NB4 (cell line): Measurements from ENCODE around the gene SUPT20HL1.

ENCODE experiments used
- DNase-seq: peaks from one replicate; pipeline ENCODE4 v3.0.0; 2010; ENCODE audit warnings: low read depth
- H3K4me3 ChIP-seq: one replicate; pipeline ENCODE4 v1.5.1; 2011; ENCODE audit warnings: mild to moderate bottlenecking, low read depth, low read length, moderate library complexity
- CTCF ChIP-seq: IDR thresholded peaks from one replicate; pipeline ENCODE4 v1.5.1; 2012; ENCODE audit warnings: low read depth, low read length
- MAX ChIP-seq: IDR thresholded peaks from 2 replicates; pipeline ENCODE4 v1.6.1; 2011; ENCODE audit warnings: low read depth, low read length
- MYC ChIP-seq: IDR thresholded peaks from 2 replicates; pipeline ENCODE4 v1.6.1; 2011; ENCODE audit warnings: low read depth, low read length
- POLR2A ChIP-seq: IDR thresholded peaks from 2 replicates; pipeline ENCODE4 v1.6.1; 2011; ENCODE audit warnings: mild to moderate bottlenecking; ENCODE audit not compliant: insufficient read length; ENCODE audit errors: extremely low read depth

The SUPT20HL1 gene

DNA sequence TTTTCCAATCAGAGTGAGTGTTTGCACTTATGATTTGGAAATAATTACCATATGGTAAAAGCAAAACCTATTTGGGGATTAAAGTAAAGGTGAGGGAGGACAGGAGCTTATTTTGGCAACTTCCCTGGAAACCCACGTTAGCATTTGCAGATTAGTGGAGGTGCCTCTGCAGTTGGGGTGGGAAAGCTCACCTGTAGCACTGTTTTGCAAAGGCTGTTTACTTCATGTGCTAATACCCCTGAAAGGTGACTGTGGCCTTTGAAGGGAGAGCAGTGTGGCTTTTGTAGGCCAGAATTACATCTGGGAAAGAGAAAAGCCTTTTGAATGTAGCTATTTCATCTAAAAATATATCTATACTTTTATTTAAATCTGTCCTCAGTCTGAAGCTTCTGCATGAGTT lies 9.4 kb downstream of the SUPT20HL1 start:
- TF ChIP-seq CTCF (no peak), MAX (no peak)

GRCh38 chrX:24371391-24371972 lies 11.0 kb downstream of the SUPT20HL1 start:
- peak; percentile 63 for TF ChIP-seq CTCF
- no peak for TF ChIP-seq POLR2A
- no peak overlapping the region for H3K4me3 ChIP-seq
- DNase-seq = peak; percentile 64

More for the DNA sequence above, 9.4 kb downstream of the SUPT20HL1 start:
- no peak overlapping the region for H3K4me3 ChIP-seq
- DNase-seq = no peak

GRCh38 chrX:24372021-24372763 lies 11.8 kb downstream of the SUPT20HL1 start:
- DNase-seq = no peak
- TF ChIP-seq POLR2A = no peak

DNA sequence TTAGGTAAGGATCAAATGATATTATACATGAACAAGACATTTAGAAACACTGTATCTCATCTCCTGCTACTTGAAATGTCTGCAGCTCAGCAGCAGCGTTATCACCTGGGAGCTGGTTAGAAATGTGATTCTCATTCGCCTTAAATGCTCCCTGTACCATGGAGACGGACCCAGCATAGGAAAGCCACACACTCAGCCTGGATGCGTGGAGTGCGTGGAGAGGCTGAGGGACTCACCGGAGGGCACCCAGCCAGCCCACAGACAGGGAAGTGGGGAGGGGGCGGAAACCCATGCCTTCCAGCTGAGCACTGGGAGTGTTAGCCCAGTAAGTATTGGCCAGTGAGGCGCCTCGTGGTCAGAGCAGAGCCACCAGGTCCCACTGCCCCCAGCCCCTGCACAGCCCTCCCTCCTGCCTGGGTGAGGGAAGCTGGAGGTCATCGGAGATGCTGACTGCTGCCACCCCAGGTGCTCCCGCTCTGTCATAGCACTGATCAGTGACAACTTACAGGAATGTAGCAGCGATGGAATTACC lies 15.2 kb downstream of the SUPT20HL1 start:
- H3K4me3 ChIP-seq = no peak overlapping the region
- TF ChIP-seq MAX (no peak), POLR2A (no peak), CTCF (no peak)
- DNase-seq = no peak

More at GRCh38 chrX:24372021-24372763, 11.8 kb downstream of the SUPT20HL1 start:
- no peak overlapping the region for H3K4me3 ChIP-seq

DNA sequence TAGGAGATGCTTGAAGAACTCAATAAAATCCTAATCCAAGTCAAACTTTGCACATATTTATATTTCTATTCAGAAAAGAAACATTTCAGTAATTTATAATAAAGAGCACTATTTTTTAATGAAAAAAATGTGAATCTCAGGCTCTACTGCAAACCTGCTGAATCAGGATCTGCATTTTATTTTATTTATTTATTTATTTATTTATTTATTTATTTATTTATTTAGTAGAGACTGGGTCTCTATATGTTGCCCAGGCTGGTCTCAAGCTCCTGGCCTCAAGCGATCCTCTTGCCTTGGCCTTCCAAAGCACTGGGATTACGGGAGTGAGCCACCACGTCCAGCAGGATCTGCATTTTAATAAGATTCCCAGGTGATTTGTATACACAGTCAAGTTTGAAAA lies 16.0 kb downstream of the SUPT20HL1 start:
- H3K4me3 ChIP-seq = no peak overlapping the region
- TF ChIP-seq CTCF = no peak
- TF ChIP-seq MAX = no peak
- no peak for TF ChIP-seq POLR2A
- TF ChIP-seq MYC = no peak
- DNase-seq = no peak

- TF ChIP-seq CTCF (no peak), MYC (no peak), MAX (no peak), POLR2A (no peak)
- no peak for DNase-seq
- no peak overlapping the region for H3K4me3 ChIP-seq
Measured at GRCh38 chrX:24377195-24377594, 16.8 kb downstream of the SUPT20HL1 start.
